ENCODE measurements around the gene FHL1.

The FHL1 gene

GRCh38 chrX:136255541-136255940, 108.2 kb downstream of the FHL1 start:
- Histone ChIP-seq H3K27ac (ENCODE audit: low read length) (no peak overlapping the region), H2AFZ (ENCODE audit: low read depth, low read length) (no peak overlapping the region), H3K79me2 (ENCODE audit: insufficient read depth, low read length) (0 out of 2 replicates have a peak, but pooled peaks cover 3% of the 10 kb centered on the region), H3K9ac (ENCODE audit: low read depth, low read length) (no peak overlapping the region), H3K27me3 (ENCODE audit: insufficient read depth, low read length, poor library complexity) (no peaks in the 10 kb centered on the region), H3K9me3 (ENCODE audit: insufficient read depth, low read length, severe bottlenecking) (no peaks in the 10 kb centered on the region), H3K4me2 (ENCODE audit: insufficient read depth, low read length) (no peak overlapping the region), H4K20me1 (ENCODE audit: insufficient read depth, low read length) (no peaks in the 10 kb centered on the region), H3K36me3 (ENCODE audit: insufficient read depth, low read length) (no peaks in the 10 kb centered on the region), H3K4me3 (ENCODE audit: low read depth in 1 of 2, low read length in 2 of 2) (no peak overlapping the region), H3K4me1 (ENCODE audit: insufficient read depth, low read length) (peaks cover 7% of the 10 kb centered on the region; the same call in 1 of the 2 replicates)
- DNase-seq (no peak), ATAC-seq (ENCODE audit: insufficient read depth, low read depth) (no peak)
- no peak for TF ChIP-seq EZH2 (IDR thresholded peaks at IDR 0.05; ENCODE audit: borderline replicate concordance, low read depth, low read length, severe bottlenecking)

- Histone ChIP-seq H3K4me2 (ENCODE audit: insufficient read depth, low read length) (no peak overlapping the region), H3K27me3 (ENCODE audit: insufficient read depth, low read length, poor library complexity) (no peaks in the 10 kb centered on the region), H3K9ac (ENCODE audit: low read depth, low read length) (no peak overlapping the region), H3K27ac (ENCODE audit: low read length) (no peak overlapping the region), H3K36me3 (ENCODE audit: insufficient read depth, low read length) (no peaks in the 10 kb centered on the region), H3K79me2 (ENCODE audit: insufficient read depth, low read length) (no peaks in the 10 kb centered on the region), H3K9me3 (ENCODE audit: insufficient read depth, low read length, severe bottlenecking) (no peaks in the 10 kb centered on the region), H2AFZ (ENCODE audit: low read depth, low read length) (no peak overlapping the region), H4K20me1 (ENCODE audit: insufficient read depth, low read length) (no peaks in the 10 kb centered on the region), H3K4me3 (ENCODE audit: low read depth in 1 of 2, low read length in 2 of 2) (no peak overlapping the region), H3K4me1 (ENCODE audit: insufficient read depth, low read length) (peaks cover 7% of the 10 kb centered on the region; the same call in 1 of the 2 replicates)
- TF ChIP-seq EZH2 (IDR thresholded peaks at IDR 0.05; ENCODE audit: borderline replicate concordance, low read depth, low read length, severe bottlenecking) = no peak
- TF ChIP-seq CTCF (IDR thresholded peaks at IDR 0.05; ENCODE audit: borderline replicate concordance, extremely low read depth, low read length, poor library complexity, severe bottlenecking) = no peak
- DNase-seq (no peak), ATAC-seq (ENCODE audit: insufficient read depth, low read depth) (no peak)
Observed at GRCh38 chrX:136256026-136256425, 108.7 kb downstream of the FHL1 start.

- no peaks in the 10 kb centered on the region for H3K79me2 ChIP-seq (ENCODE audit: insufficient read depth, low read length)
Observed at GRCh38 chrX:136258951-136259350, 111.6 kb downstream of the FHL1 start.

GRCh38 chrX:136259543-136259942, 112.2 kb downstream of the FHL1 start:
- no peaks in the 10 kb centered on the region for H4K20me1 ChIP-seq (ENCODE audit: insufficient read depth, low read length)
- H3K79me2 ChIP-seq (ENCODE audit: insufficient read depth, low read length) = no peaks in the 10 kb centered on the region
- no peak overlapping the region for H2AFZ ChIP-seq (ENCODE audit: low read depth, low read length)
- 0 out of 3 replicates have a peak, but pooled peaks have one; percentile 58 for ATAC-seq (ENCODE audit: insufficient read depth, low read depth)
- no peaks in the 10 kb centered on the region for H3K36me3 ChIP-seq (ENCODE audit: insufficient read depth, low read length)
- peak; percentile 6 for DNase-seq
- no peaks in the 10 kb centered on the region for H3K9me3 ChIP-seq (ENCODE audit: insufficient read depth, low read length, severe bottlenecking)
- H3K4me1 ChIP-seq (ENCODE audit: insufficient read depth, low read length) = no peaks in the 10 kb centered on the region
- no peak overlapping the region for H3K27ac ChIP-seq (ENCODE audit: low read length)
- H3K9ac ChIP-seq (ENCODE audit: low read depth, low read length) = no peak overlapping the region
- no peak for TF ChIP-seq EZH2 (IDR thresholded peaks at IDR 0.05; ENCODE audit: borderline replicate concordance, low read depth, low read length, severe bottlenecking)
- TF ChIP-seq CTCF (IDR thresholded peaks at IDR 0.05; ENCODE audit: borderline replicate concordance, extremely low read depth, low read length, poor library complexity, severe bottlenecking) = no peak
- H3K4me2 ChIP-seq (ENCODE audit: insufficient read depth, low read length) = no peak overlapping the region
- H3K27me3 ChIP-seq (ENCODE audit: insufficient read depth, low read length, poor library complexity) = no peaks in the 10 kb centered on the region
- H3K4me3 ChIP-seq (ENCODE audit: low read depth in 1 of 2, low read length in 2 of 2) = no peak overlapping the region

More at GRCh38 chrX:136258951-136259350, 111.6 kb downstream of the FHL1 start:
- H3K4me1 ChIP-seq (ENCODE audit: insufficient read depth, low read length) = no peaks in the 10 kb centered on the region
- DNase-seq (no peak), ATAC-seq (ENCODE audit: insufficient read depth, low read depth) (no peak)
- no peaks in the 10 kb centered on the region for H3K9me3 ChIP-seq (ENCODE audit: insufficient read depth, low read length, severe bottlenecking)
- H4K20me1 ChIP-seq (ENCODE audit: insufficient read depth, low read length) = no peaks in the 10 kb centered on the region
- no peak overlapping the region for H2AFZ ChIP-seq (ENCODE audit: low read depth, low read length)
- H3K9ac ChIP-seq (ENCODE audit: low read depth, low read length) = no peak overlapping the region
- no peak overlapping the region for H3K4me3 ChIP-seq (ENCODE audit: low read depth in 1 of 2, low read length in 2 of 2)
- no peaks in the 10 kb centered on the region for H3K36me3 ChIP-seq (ENCODE audit: insufficient read depth, low read length)
- no peaks in the 10 kb centered on the region for H3K27me3 ChIP-seq (ENCODE audit: insufficient read depth, low read length, poor library complexity)
- TF ChIP-seq CTCF (IDR thresholded peaks at IDR 0.05; ENCODE audit: borderline replicate concordance, extremely low read depth, low read length, poor library complexity, severe bottlenecking) = no peak
- TF ChIP-seq EZH2 (IDR thresholded peaks at IDR 0.05; ENCODE audit: borderline replicate concordance, low read depth, low read length, severe bottlenecking) = no peak
- no peak overlapping the region for H3K4me2 ChIP-seq (ENCODE audit: insufficient read depth, low read length)
- no peak overlapping the region for H3K27ac ChIP-seq (ENCODE audit: low read length)
